HG02763 (cell line): ENCODE results near the gene NSMCE1.
A peak's percentile ranks its signal among the peaks of the same experiment; 100 is the strongest.

Experiments used
- ATAC-seq: cut with Tn5 transposase; IDR thresholded peaks from one replicate; pipeline ENCODE4 v1.9.1; 2021; ENCODE audit warnings: mild to moderate bottlenecking, moderate library complexity; ENCODE audit not compliant: unreplicated experiment

The NSMCE1 gene

GRCh38 chr16:27199235-27199586, 69.4 kb downstream of the NSMCE1 start:
- no peak for ATAC-seq

- no peak for ATAC-seq
Observed at GRCh38 chr16:27198451-27199234, 69.9 kb downstream of the NSMCE1 start.

- ATAC-seq: no peak
Observed at GRCh38 chr16:27197004-27197403, 71.6 kb downstream of the NSMCE1 start.

GRCh38 chr16:27195941-27196595, 72.5 kb downstream of the NSMCE1 start:
- no peak for ATAC-seq

- ATAC-seq: no peak
Observed at GRCh38 chr16:27195076-27195741, 73.4 kb downstream of the NSMCE1 start.

- no peak for ATAC-seq
Observed at GRCh38 chr16:27193300-27193990, 75.1 kb downstream of the NSMCE1 start.

- ATAC-seq: no peak
Observed at GRCh38 chr16:27191352-27191924, 77.1 kb downstream of the NSMCE1 start.

GRCh38 chr16:27190316-27190871, 78.2 kb downstream of the NSMCE1 start:
- no peak for ATAC-seq

GRCh38 chr16:27189335-27189972, 79.1 kb downstream of the NSMCE1 start:
- ATAC-seq: no peak

GRCh38 chr16:27188633-27189032, 79.9 kb downstream of the NSMCE1 start:
- no peak for ATAC-seq

GRCh38 chr16:27185776-27186130, 82.8 kb downstream of the NSMCE1 start:
- ATAC-seq: no peak

- no peak for ATAC-seq
Observed at GRCh38 chr16:27182906-27183405, 85.6 kb downstream of the NSMCE1 start.

- ATAC-seq: no peak
Observed at GRCh38 chr16:27181019-27181790, 87.4 kb downstream of the NSMCE1 start.

- peak; percentile 68 for ATAC-seq
Observed at GRCh38 chr16:27179500-27180072, 89.0 kb downstream of the NSMCE1 start.

GRCh38 chr16:27177031-27177774, 91.4 kb downstream of the NSMCE1 start:
- no peak for ATAC-seq

- ATAC-seq: no peak
Observed at GRCh38 chr16:27175888-27176287, 92.7 kb downstream of the NSMCE1 start.
